H9 (cell line): ENCODE results near the gene ZNF236. TPM values are rescaled to one million over a fixed set of nuclear protein-coding genes. Genes with fewer than 3 reads are reported as not detected.

Experiments used
- DNase-seq: peaks from one replicate; pipeline ENCODE4 v3.0.0-alpha.2; 2017
- H2AFZ ChIP-seq: one replicate; pipeline ENCODE4 v1.6.1; 2013; ENCODE audit warnings: mild to moderate bottlenecking, low read length, control low read depth, moderate library complexity
- H2AK5ac ChIP-seq: 2 replicates; pipeline ENCODE4 v1.6.1; 2013; ENCODE audit warnings: low read length, control low read depth, mixed read lengths; ENCODE audit not compliant: insufficient read length
- H2BK120ac ChIP-seq: one replicate; pipeline ENCODE4 v1.6.1; 2013; ENCODE audit warnings: low read depth, mild to moderate bottlenecking, low read length, control low read depth, inconsistent platforms; ENCODE audit not compliant: poor library complexity, severe bottlenecking
- H2BK12ac ChIP-seq: 2 replicates; pipeline ENCODE4 v1.6.1; 2013; ENCODE audit warnings: low read length, control low read depth, mixed read lengths, low read depth; ENCODE audit not compliant: insufficient read length
- H2BK15ac ChIP-seq: 2 replicates; pipeline ENCODE4 v1.6.1; 2013; ENCODE audit warnings: low read depth, low read length, control low read depth
- H2BK20ac ChIP-seq: one replicate; pipeline ENCODE4 v1.6.1; 2013; ENCODE audit warnings: low read depth, mild to moderate bottlenecking, low read length, control low read depth, inconsistent platforms; ENCODE audit not compliant: poor library complexity, severe bottlenecking
- H2BK5ac ChIP-seq: 2 replicates; pipeline ENCODE4 v1.6.1; 2013; ENCODE audit warnings: low read length, control low read depth, mixed read lengths; ENCODE audit not compliant: insufficient read length
- H3K14ac ChIP-seq: 2 replicates; pipeline ENCODE4 v1.6.1; 2013; ENCODE audit warnings: low read length, control low read depth; ENCODE audit not compliant: insufficient read depth
- H3K18ac ChIP-seq: 2 replicates; pipeline ENCODE4 v1.6.1; 2013; ENCODE audit warnings: low read depth, mild to moderate bottlenecking, mixed read lengths, low read length, control low read depth; ENCODE audit not compliant: insufficient read length
- H3K23ac ChIP-seq: 2 replicates; pipeline ENCODE4 v1.6.1; 2013; ENCODE audit warnings: low read length, control low read depth, mixed read lengths, low read depth; ENCODE audit not compliant: insufficient read length
- H3K23me2 ChIP-seq: 2 replicates; pipeline ENCODE4 v1.6.1; 2013; ENCODE audit warnings: low read depth, mild to moderate bottlenecking, mixed read lengths, low read length, control low read depth; ENCODE audit not compliant: insufficient read length, poor library complexity, severe bottlenecking
- H3K27ac ChIP-seq: 2 replicates; pipeline ENCODE4 v1.5.1; 2013; ENCODE audit warnings: low read length, control low read depth, mixed read lengths, low read depth; ENCODE audit not compliant: insufficient read length
- H3K27me3 ChIP-seq: 2 replicates; pipeline ENCODE4 v1.6.1; 2013; ENCODE audit warnings: low read length, control low read depth, inconsistent platforms; ENCODE audit not compliant: insufficient read depth
- H3K4ac ChIP-seq: 2 replicates; pipeline ENCODE4 v1.6.1; 2013; ENCODE audit warnings: low read depth, mild to moderate bottlenecking, control low read depth, inconsistent platforms, low read length, moderate library complexity
- H3K4me1 ChIP-seq: 2 replicates; pipeline ENCODE4 v1.6.1; 2013; ENCODE audit warnings: low read length, control low read depth, inconsistent platforms; ENCODE audit not compliant: insufficient read depth
- H3K4me2 ChIP-seq: 2 replicates; pipeline ENCODE4 v1.6.1; 2013; ENCODE audit warnings: low read length, control low read depth, mixed read lengths; ENCODE audit not compliant: insufficient read length, insufficient read depth
- H3K56ac ChIP-seq: 2 replicates; pipeline ENCODE4 v1.6.1; 2013; ENCODE audit warnings: low read depth, mild to moderate bottlenecking, mixed read lengths, low read length, control low read depth; ENCODE audit not compliant: insufficient read length
- H3K79me1 ChIP-seq: 2 replicates; pipeline ENCODE4 v1.6.1; 2013; ENCODE audit warnings: low read depth, mild to moderate bottlenecking, moderate library complexity, low read length, control low read depth, inconsistent platforms; ENCODE audit not compliant: insufficient read depth, poor library complexity, severe bottlenecking
- H3K79me2 ChIP-seq: 2 replicates; pipeline ENCODE4 v1.6.1; 2013; ENCODE audit warnings: low read length, control low read depth, inconsistent platforms; ENCODE audit not compliant: insufficient read depth
- H3K9ac ChIP-seq: 2 replicates; pipeline ENCODE4 v1.6.1; 2013; ENCODE audit warnings: low read length, control low read depth, mixed read lengths; ENCODE audit not compliant: insufficient read length; ENCODE audit errors: extremely low read depth
- H3K9me3 ChIP-seq: one replicate; pipeline ENCODE4 v1.6.1; 2013; ENCODE audit warnings: low read depth, low read length, inconsistent platforms; ENCODE audit not compliant: control insufficient read depth
- H3T11ph ChIP-seq: one replicate; pipeline ENCODE4 v1.6.1; 2013; ENCODE audit warnings: mild to moderate bottlenecking, low read length, control low read depth, inconsistent platforms
- H4K20me1 ChIP-seq: one replicate; pipeline ENCODE4 v1.6.1; 2013; ENCODE audit not compliant: control insufficient read depth, insufficient read length, insufficient read depth
- H4K5ac ChIP-seq: 2 replicates; pipeline ENCODE4 v1.6.1; 2013; ENCODE audit warnings: low read depth, mild to moderate bottlenecking, mixed read lengths, low read length, control low read depth; ENCODE audit not compliant: insufficient read length
- H4K8ac ChIP-seq: replicated peaks from 2 replicates; pipeline ENCODE4 v1.6.1; 2013; ENCODE audit warnings: low read length, control low read depth, mixed read lengths, low read depth; ENCODE audit not compliant: insufficient read length
- H4K91ac ChIP-seq: 2 replicates; pipeline ENCODE4 v1.6.1; 2013; ENCODE audit warnings: low read depth, mild to moderate bottlenecking, moderate library complexity, mixed read lengths, low read length, control low read depth; ENCODE audit not compliant: insufficient read length
- H3K27ac Mint-ChIP-seq, 3 experiments: 2 replicates in 2 of 3; 3 replicates in 1 of 3; pipeline ENCODE4 v1.8.0; 2020 to 2021; ENCODE audit warnings: mixed read lengths in 3 of 3, mild to moderate bottlenecking in 1 of 3, moderate library complexity in 1 of 3
- H3K27me3 Mint-ChIP-seq: 2 replicates; pipeline ENCODE4 v1.8.0; 2021; ENCODE audit warnings: low read depth, mild to moderate bottlenecking, moderate library complexity, mixed read lengths
- H3K36me3 Mint-ChIP-seq, 3 experiments: 2 replicates in 2 of 3; 3 replicates in 1 of 3; pipeline ENCODE4 v1.8.0; 2020 to 2021; ENCODE audit warnings: low read depth in 3 of 3, mixed read lengths in 3 of 3; ENCODE audit not compliant: insufficient read depth in 1 of 3
- H3K4me1 Mint-ChIP-seq, 2 experiments: 2 replicates each; pipeline ENCODE4 v1.8.0; 2020; ENCODE audit warnings: mixed read lengths in 2 of 2
- H3K4me3 Mint-ChIP-seq, 2 experiments: 2 replicates in 1 of 2; 3 replicates in 1 of 2; pipeline ENCODE4 v1.8.0; 2020 to 2021; ENCODE audit warnings: mild to moderate bottlenecking in 2 of 2, mixed read lengths in 2 of 2, moderate library complexity in 1 of 2
- H3K9me3 Mint-ChIP-seq, 2 experiments: 2 replicates in 1 of 2; 3 replicates in 1 of 2; pipeline ENCODE4 v1.8.0; 2020; ENCODE audit warnings: mild to moderate bottlenecking in 2 of 2, mixed read lengths in 2 of 2, moderate library complexity in 1 of 2
- CTCF ChIP-seq: fragments of 200-600 bp; sonication (generic); conservative IDR thresholded peaks from 3 replicates; pipeline ENCODE4 v1.8.0; 2021; ENCODE audit warnings: antibody characterized with exemption, mild to moderate bottlenecking
- WGBS: extraction: QIAGEN DNeasy Blood & Tissue Kit; methylation state at CpG from one replicate; pipeline ENCODE4 v1.1.7; 2013; ENCODE audit warnings: missing lambda C conversion rate, low lambda C conversion rate, mixed read lengths; ENCODE audit not compliant: insufficient read length; ENCODE audit errors: extremely low coverage; 5-methylcytosine and 5-hydroxymethylcytosine counted together
- total RNA-seq: library from RNA; stranded (reverse); gene quantifications from 2 replicates; pipeline ENCODE4 v1.2.1, GENCODE V29; 2021

Gene ZNF236
- total RNA-seq, 1 experiment from 2014 or later, result 16.0 TPM

GRCh38 chr18:77014538-77014937 is 192.2 kb downstream of the ZNF236 start:
- H2BK20ac ChIP-seq, result no peak overlapping the region
- no peak overlapping the region for H4K5ac ChIP-seq
- no peak overlapping the region for H3K23ac ChIP-seq
- H3K23me2 ChIP-seq, result no peaks in the 10 kb centered on the region
- no peak overlapping the region for H4K91ac ChIP-seq
- peaks cover 4% of the 10 kb centered on the region for H4K20me1 ChIP-seq
- Mint-ChIP-seq H3K36me3 (peaks cover 0 to 9% (median 2%) of the 10 kb centered on the region in 3 experiments; a peak in 4 of 7 replicates), H3K27me3 (peaks cover 4% of the 10 kb centered on the region; the same call in 1 of the 2 replicates), H3K27ac (no peak overlapping the region), H3K9me3 (peaks cover 0 to 2% of the 10 kb centered on the region in 2 experiments; a peak in 2 of 5 replicates), H3K4me3 (no peak overlapping the region), H3K4me1 (peaks cover 16 to 25% of the 10 kb centered on the region in 2 experiments)
- no peak overlapping the region for H2BK15ac ChIP-seq
- H2BK5ac ChIP-seq, result no peak overlapping the region
- no peak overlapping the region for H3K4ac ChIP-seq
- H4K8ac ChIP-seq, result no peak overlapping the region
- no peaks in the 10 kb centered on the region for H3K9me3 ChIP-seq
- H3K9ac ChIP-seq, result no peak overlapping the region
- H3K27ac ChIP-seq, result no peak overlapping the region
- no peak overlapping the region for H2AFZ ChIP-seq
- no CpG with 5 or more reads among the region's 5 CpGs for WGBS
- no peak overlapping the region for H3K4me2 ChIP-seq
- H2AK5ac ChIP-seq, result no peak overlapping the region
- H3K4me1 ChIP-seq, result peaks cover 4% of the 10 kb centered on the region; the same call in 1 of the 2 replicates
- no peaks in the 10 kb centered on the region for H3K27me3 ChIP-seq
- H3K56ac ChIP-seq, result no peak overlapping the region
- no peaks in the 10 kb centered on the region for H3K79me2 ChIP-seq
- no peak overlapping the region for H2BK120ac ChIP-seq
- H2BK12ac ChIP-seq, result no peak overlapping the region
- H3K14ac ChIP-seq, result no peak overlapping the region
- H3K79me1 ChIP-seq, result no peaks in the 10 kb centered on the region
- no peak for TF ChIP-seq CTCF
- no peak for DNase-seq
- no peak overlapping the region for H3K18ac ChIP-seq
- H3T11ph ChIP-seq, result no peak overlapping the region
